ENCODE results near the gene HSD17B8. TPM values are rescaled to one million over a fixed set of nuclear protein-coding genes. Genes with fewer than 3 reads are reported as not detected.

Gene HSD17B8
- 10 to 100 TPM in 5 of 6 donors, 1 to 10 TPM in 1; 8.2 to 39.3 (median 28.7) TPM for total RNA-seq

DNA sequence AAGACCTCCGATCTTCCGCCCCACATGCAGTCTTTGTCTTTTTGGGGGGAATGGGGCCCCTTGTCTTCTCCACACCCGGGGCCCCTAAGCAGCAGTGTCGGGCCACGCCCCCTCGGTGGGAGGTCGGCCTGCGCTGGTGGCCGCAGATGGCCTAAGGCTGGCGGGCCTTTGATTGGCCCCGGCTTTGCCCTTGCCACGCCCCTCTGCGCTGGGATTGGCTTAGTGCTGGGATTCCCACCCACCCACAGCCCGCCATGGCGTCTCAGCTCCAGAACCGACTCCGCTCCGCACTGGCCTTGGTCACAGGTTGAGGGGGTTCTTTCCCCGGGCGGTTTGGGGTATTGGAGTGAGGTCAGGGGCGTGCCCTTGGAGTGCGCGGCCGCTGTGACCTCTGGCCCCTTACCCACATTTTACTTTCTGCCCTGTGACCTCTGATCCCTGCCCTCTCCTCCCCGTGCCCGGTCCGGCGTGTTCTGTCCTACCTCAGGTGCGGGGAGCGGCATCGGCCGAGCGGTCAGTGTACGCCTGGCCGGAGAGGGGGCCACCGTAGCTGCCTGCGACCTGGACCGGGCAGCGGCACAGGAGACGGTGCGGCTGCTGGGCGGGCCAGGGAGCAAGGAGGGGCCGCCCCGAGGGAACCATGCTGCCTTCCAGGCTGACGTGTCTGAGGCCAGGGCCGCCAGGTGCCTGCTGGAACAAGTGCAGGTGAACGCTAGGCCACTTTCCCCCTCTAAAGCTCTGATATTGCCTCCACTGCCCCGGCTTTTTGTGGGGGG is at the start of gene HSD17B8:
TSS of gene HSD17B8 (plus strand) at position 241 of the 776 bp plus-strand sequence. CDS start at position 255, 14 bp downstream.
- H3K27me3 ChIP-seq, result no peaks in the 10 kb centered on the region
- TF ChIP-seq POLR2A (IDR thresholded peaks at IDR 0.05) (peak in 3 of 4 donors; percentile 28 to 66 (median 29)), EP300 (IDR thresholded peaks at IDR 0.05) (no peak), POLR2AphosphoS5 (IDR thresholded peaks at IDR 0.05) (peak in 1 of 2 donors; percentile 60)
- TF ChIP-seq, protein P1, sequence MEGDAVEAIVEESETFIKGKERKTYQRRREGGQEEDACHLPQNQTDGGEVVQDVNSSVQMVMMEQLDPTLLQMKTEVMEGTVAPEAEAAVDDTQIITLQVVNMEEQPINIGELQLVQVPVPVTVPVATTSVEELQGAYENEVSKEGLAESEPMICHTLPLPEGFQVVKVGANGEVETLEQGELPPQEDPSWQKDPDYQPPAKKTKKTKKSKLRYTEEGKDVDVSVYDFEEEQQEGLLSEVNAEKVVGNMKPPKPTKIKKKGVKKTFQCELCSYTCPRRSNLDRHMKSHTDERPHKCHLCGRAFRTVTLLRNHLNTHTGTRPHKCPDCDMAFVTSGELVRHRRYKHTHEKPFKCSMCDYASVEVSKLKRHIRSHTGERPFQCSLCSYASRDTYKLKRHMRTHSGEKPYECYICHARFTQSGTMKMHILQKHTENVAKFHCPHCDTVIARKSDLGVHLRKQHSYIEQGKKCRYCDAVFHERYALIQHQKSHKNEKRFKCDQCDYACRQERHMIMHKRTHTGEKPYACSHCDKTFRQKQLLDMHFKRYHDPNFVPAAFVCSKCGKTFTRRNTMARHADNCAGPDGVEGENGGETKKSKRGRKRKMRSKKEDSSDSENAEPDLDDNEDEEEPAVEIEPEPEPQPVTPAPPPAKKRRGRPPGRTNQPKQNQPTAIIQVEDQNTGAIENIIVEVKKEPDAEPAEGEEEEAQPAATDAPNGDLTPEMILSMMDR (IDR thresholded peaks at IDR 0.05), result no peak
- peaks cover 47 to 70% (median 47%) of the 10 kb centered on the region in 4 donors for H3K4me1 ChIP-seq
- H3K36me3 ChIP-seq, result peaks cover 9 to 25% (median 19%) of the 10 kb centered on the region in 4 donors
- peak within 1 kb of the TSS; percentile 29 to 80 (median 70) for H3K4me3 ChIP-seq
- H3K9me3 ChIP-seq, result no peaks in the 10 kb centered on the region
- WGBS, 2 donors, result 1% methylated on average over 19 to 38 of the region's 48 CpGs
- peak within 1 kb of the TSS; percentile 64 to 78 (median 70) for H3K27ac ChIP-seq
- peak; percentile 96 to 98 for DNase-seq
- ATAC-seq (ENCODE audit: low FRiP score in 2 of 2), result peak; percentile 82 to 89

DNA sequence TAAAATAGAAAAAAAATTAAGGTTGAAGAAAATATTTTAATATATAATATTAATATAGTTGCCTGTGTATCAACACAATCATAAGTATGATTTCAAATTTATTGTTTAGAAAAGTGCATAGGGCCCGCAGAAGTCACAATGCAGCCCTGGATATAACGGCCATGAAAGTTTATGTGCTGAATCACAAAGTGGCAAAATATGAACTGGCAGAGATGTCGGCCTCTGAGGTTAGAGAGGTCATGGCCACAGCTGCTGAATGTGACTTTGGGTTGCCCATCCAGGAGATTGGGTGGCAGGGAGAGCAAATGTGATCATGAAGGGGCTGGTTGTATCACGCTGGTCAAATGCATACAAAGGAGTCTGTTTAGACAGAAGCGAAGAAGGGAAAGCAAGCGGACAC is 47.9 kb upstream of the HSD17B8 start:
- TF ChIP-seq EP300 (IDR thresholded peaks at IDR 0.05), result no peak
- no peak for TF ChIP-seq POLR2AphosphoS5 (IDR thresholded peaks at IDR 0.05)
- no peak for TF ChIP-seq POLR2A (IDR thresholded peaks at IDR 0.05)
- TF ChIP-seq, protein P1 (IDR thresholded peaks at IDR 0.05), result no peak
- no peaks in the 10 kb centered on the region for H3K36me3 ChIP-seq
- 78 to 96% methylated on average over 6 of the region's 6 CpGs for WGBS, 2 donors

DNA sequence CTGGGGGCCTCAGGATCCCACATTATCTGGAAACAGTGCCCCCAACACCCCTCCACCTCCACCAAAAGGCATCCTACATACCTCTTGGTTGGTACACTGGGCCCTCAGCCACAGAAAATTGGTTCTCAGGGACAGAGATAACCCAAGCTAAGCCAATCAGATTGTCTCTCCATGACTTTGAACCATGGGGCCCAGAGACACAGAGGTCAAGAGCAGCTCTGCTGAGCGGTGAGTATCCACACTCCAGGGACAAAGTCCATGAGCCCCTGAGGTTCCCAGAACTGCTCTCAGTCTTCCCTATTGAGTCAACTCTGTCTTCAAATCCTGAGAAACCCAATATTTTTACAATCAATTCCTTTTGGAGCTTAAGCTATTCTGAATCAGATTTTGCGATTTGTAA is 47.5 kb upstream of the HSD17B8 start:
- H3K9me3 ChIP-seq, result peaks cover 0 to 7% (median 6%) of the 10 kb centered on the region in 4 donors
- peaks cover 13 to 15% (median 14%) of the 10 kb centered on the region in 4 donors for H3K4me1 ChIP-seq
- no peak for TF ChIP-seq POLR2A (IDR thresholded peaks at IDR 0.05)
- TF ChIP-seq, protein P1 (IDR thresholded peaks at IDR 0.05), result no peak
- no peak for TF ChIP-seq POLR2AphosphoS5 (IDR thresholded peaks at IDR 0.05)
- TF ChIP-seq EP300 (IDR thresholded peaks at IDR 0.05), result no peak
- H3K4me3 ChIP-seq, result no peak overlapping the region
- no peak for ATAC-seq (ENCODE audit: low FRiP score in 2 of 2)
- H3K36me3 ChIP-seq, result no peaks in the 10 kb centered on the region
- H3K27ac ChIP-seq, result no peak overlapping the region
- H3K27me3 ChIP-seq, result no peaks in the 10 kb centered on the region
- 90 to 98% methylated on average over 2 of the region's 2 CpGs for WGBS, 2 donors
- no peak for DNase-seq

More for the DNA sequence above, 47.9 kb upstream of the HSD17B8 start:
- Histone ChIP-seq H3K27me3 (no peaks in the 10 kb centered on the region), H3K4me1 (peaks cover 9 to 11% (median 10%) of the 10 kb centered on the region in 4 donors), H3K4me3 (no peak overlapping the region), H3K27ac (no peak overlapping the region), H3K9me3 (peaks cover 0 to 11% (median 10%) of the 10 kb centered on the region in 4 donors)
- DNase-seq (no peak), ATAC-seq (ENCODE audit: low FRiP score in 2 of 2) (no peak)

DNA sequence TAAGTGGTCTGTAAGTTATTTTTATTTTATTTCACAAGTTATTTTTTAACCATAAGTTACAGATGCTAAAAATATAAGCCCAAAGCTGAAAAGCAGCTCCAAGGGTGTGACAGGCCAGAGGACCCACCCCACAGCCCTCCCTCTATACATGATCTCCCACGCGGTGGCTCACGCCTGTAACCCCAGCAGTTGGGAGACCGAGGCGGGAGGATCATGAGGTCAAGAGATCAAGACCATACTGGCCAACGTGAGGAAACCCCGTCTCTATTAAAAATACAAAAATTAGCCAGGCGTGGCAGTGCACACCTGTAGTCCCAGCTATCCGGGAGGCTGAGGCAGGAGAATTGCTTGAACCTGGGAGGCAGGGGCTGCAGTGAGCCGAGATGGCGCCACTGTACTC is 44.4 kb upstream of the HSD17B8 start:
- DNase-seq (no peak), ATAC-seq (ENCODE audit: low FRiP score in 2 of 2) (no peak)
- no peak overlapping the region for H3K27ac ChIP-seq
- TF ChIP-seq EP300 (IDR thresholded peaks at IDR 0.05) (no peak), POLR2AphosphoS5 (IDR thresholded peaks at IDR 0.05) (no peak), POLR2A (IDR thresholded peaks at IDR 0.05) (no peak)
- TF ChIP-seq, protein P1 (IDR thresholded peaks at IDR 0.05), result no peak
- 90 to 94% methylated on average over 11 of the region's 11 CpGs for WGBS, 2 donors
- peaks cover 14 to 18% (median 16%) of the 10 kb centered on the region in 4 donors for H3K4me1 ChIP-seq
- no peak overlapping the region for H3K4me3 ChIP-seq
- H3K36me3 ChIP-seq, result no peaks in the 10 kb centered on the region
- H3K27me3 ChIP-seq, result no peaks in the 10 kb centered on the region
- no peaks in the 10 kb centered on the region for H3K9me3 ChIP-seq
